K562 (cell line): Measurements from ENCODE around the gene ALDH7A1. TPM values are rescaled to one million over a fixed set of nuclear protein-coding genes. Genes with fewer than 3 reads are reported as not detected.

Experiments used
- ATAC-seq: fragments of 200-7000 bp; cut with Tn5 transposase; 3 replicates; pipeline ENCODE4 v1.9.1; 2020; ENCODE audit warnings: moderate library complexity
- BruUV-seq: library from RNA; stranded (reverse); fragments of 400-500 nt; replicated peaks from 2 replicates; lab custom pipeline; 2021; lab: Mats Ljungman, UMichigan
- CTCF ChIA-PET: fragments of 300-600 bp; formaldehyde crosslinking; extraction: SDS; loops from one replicate; lab custom pipeline; 2021; ENCODE audit warnings: low intra/inter-chr PET ratio; lab: Yijun Ruan, JAX
- POLR2A ChIA-PET: fragments of 300-600, 350-650 bp; sonication (Branson Sonifier 250); formaldehyde crosslinking; extraction: SDS; loops from one replicate; lab custom pipeline; 2021; ENCODE audit warnings: antibody characterized with exemption, inconsistent platforms; lab: Yijun Ruan, JAX
- DNase-seq, 4 experiments: peaks; one replicate each; pipeline versions ENCODE4 v3.0.0 to v3.0.0-alpha.2; 2011 to 2018; ENCODE audit warnings: low spot score in 3 of 4, mixed read lengths in 3 of 4; ENCODE audit errors: extremely low read depth in 1 of 4
- FAIRE-seq: peaks from 2 replicates; lab custom pipeline; 2011; peaks lifted over from hg19 to GRCh38; lab: Jason Lieb, UNC
- H2AFZ ChIP-seq: 2 replicates; pipeline ENCODE4 v1.6.0; 2011; ENCODE audit warnings: low read depth, low read length, control low read depth, inconsistent platforms
- H3K27ac ChIP-seq: fragments of 200-600 bp; 3 replicates; pipeline ENCODE4 v1.8.0; 2011; ENCODE audit warnings: low read depth, mild to moderate bottlenecking, control low read depth, inconsistent platforms, low read length, moderate library complexity, mixed read lengths; ENCODE audit errors: extremely low read depth
- H3K27me3 ChIP-seq, 2 experiments: fragments of 300-600 bp in 1 of 2; 2 replicates in 1 of 2; 3 replicates in 1 of 2; pipeline versions ENCODE4 v1.6.0 to v1.8.0; 2011; ENCODE audit warnings: inconsistent platforms in 2 of 2, low read length in 2 of 2, mild to moderate bottlenecking in 1 of 2, mixed read lengths in 1 of 2, moderate library complexity in 1 of 2; ENCODE audit not compliant: control insufficient read depth in 2 of 2, insufficient read depth in 2 of 2
- H3K36me3 ChIP-seq: fragments of 300-600 bp; 3 replicates; pipeline ENCODE4 v1.8.0; 2011; ENCODE audit warnings: mild to moderate bottlenecking, low read length, inconsistent platforms; ENCODE audit not compliant: control insufficient read depth, insufficient read depth
- H3K4me1 ChIP-seq, 2 experiments: fragments of 200-600 bp in 1 of 2; replicated peaks in 1 of 2; 2 replicates in 1 of 2; 3 replicates in 1 of 2; pipeline versions ENCODE4 v1.5.1 to v1.8.0; 2011; ENCODE audit warnings: inconsistent platforms in 2 of 2, low read length in 2 of 2, mild to moderate bottlenecking in 1 of 2, mixed read lengths in 1 of 2, moderate library complexity in 1 of 2; ENCODE audit not compliant: control insufficient read depth in 2 of 2, insufficient read depth in 2 of 2
- H3K4me2 ChIP-seq: 2 replicates; pipeline ENCODE4 v1.6.1; 2011; ENCODE audit warnings: low read length, control low read depth, inconsistent platforms, mixed read lengths; ENCODE audit not compliant: insufficient read depth
- H3K4me3 ChIP-seq: fragments of 200-600 bp; sonication (generic), shearing (Covaris generic); 2 replicates; pipeline ENCODE4 v1.5.1; 2016; ENCODE audit warnings: control low read depth, inconsistent platforms
- H3K79me2 ChIP-seq: fragments of 200-600 bp; 3 replicates; pipeline ENCODE4 v1.8.0; 2011; ENCODE audit warnings: low read length, inconsistent platforms; ENCODE audit not compliant: control insufficient read depth, insufficient read depth
- H3K9ac ChIP-seq, 2 experiments: 2 replicates each; pipeline versions ENCODE4 v1.6.0 to v1.6.1; 2011; ENCODE audit warnings: low read depth in 2 of 2, low read length in 2 of 2, control low read depth in 1 of 2, inconsistent platforms in 1 of 2, mild to moderate bottlenecking in 1 of 2, mixed read lengths in 1 of 2; ENCODE audit not compliant: insufficient read depth in 1 of 2
- H3K9me1 ChIP-seq: one replicate; pipeline ENCODE4 v1.6.0; 2011; ENCODE audit warnings: inconsistent platforms, mild to moderate bottlenecking, low read length, moderate library complexity; ENCODE audit not compliant: control insufficient read depth, insufficient read depth
- H3K9me3 ChIP-seq: replicated peaks from 2 replicates; pipeline ENCODE4 v1.5.1; 2011; ENCODE audit warnings: low read depth, low read length, inconsistent platforms; ENCODE audit not compliant: control insufficient read depth, insufficient read depth
- H4K20me1 ChIP-seq: replicated peaks from 2 replicates; pipeline ENCODE4 v1.6.1; 2011; ENCODE audit warnings: low read length, inconsistent platforms, mixed read lengths; ENCODE audit not compliant: control insufficient read depth, insufficient read depth
- CBFB ChIP-seq: sonication (generic); formaldehyde crosslinking; IDR thresholded peaks from 2 replicates; pipeline ENCODE4 v1.4.0; 2020; ENCODE audit warnings: mild to moderate bottlenecking, missing genetic modification reagents
- FOXM1 ChIP-seq, 2 experiments: fragments of 450-650 bp in 1 of 2; sonication (generic) in 1 of 2; formaldehyde crosslinking in 1 of 2; IDR thresholded peaks; 2 replicates each; pipeline versions ENCODE4 v1.6.1 to v1.9.0; 2017 to 2022; ENCODE audit warnings: low read depth in 2 of 2, mild to moderate bottlenecking in 2 of 2, missing genetic modification reagents in 1 of 2, moderate library complexity in 1 of 2
- NFXL1 ChIP-seq: fragments of 450-650 bp; formaldehyde crosslinking; IDR thresholded peaks from 2 replicates; pipeline ENCODE4 v1.4.0; 2021; ENCODE audit warnings: mild to moderate bottlenecking
- NR3C1 ChIP-seq: sonication (generic); formaldehyde crosslinking; IDR thresholded peaks from 2 replicates; pipeline ENCODE4 v1.8.1; 2022; ENCODE audit warnings: missing genetic modification reagents
- OTX1 ChIP-seq: fragments of 450-650 bp; formaldehyde crosslinking; IDR thresholded peaks from 2 replicates; pipeline ENCODE4 v1.4.0; 2022; ENCODE audit warnings: mild to moderate bottlenecking
- PPARD ChIP-seq: fragments of 250-450 bp; sonication (Bioruptor Pico); IDR thresholded peaks from 2 replicates; pipeline ENCODE4 v1.8.0; 2022; ENCODE audit warnings: inconsistent platforms, mild to moderate bottlenecking, moderate library complexity
- PRPF4 ChIP-seq: fragments of 200-400 bp; formaldehyde crosslinking; IDR thresholded peaks from one replicate; pipeline ENCODE4 v1.6.1; 2017; ENCODE audit warnings: low read length, low read depth, mild to moderate bottlenecking; ENCODE audit not compliant: insufficient read depth, poor library complexity, severe bottlenecking
- SMARCA4 ChIP-seq: fragments of 450-650 bp; IDR thresholded peaks from 2 replicates; pipeline ENCODE4 v1.6.1; 2016
- ZNF77 ChIP-seq: fragments of 250-450 bp; sonication (Bioruptor Pico); IDR thresholded peaks from 2 replicates; pipeline ENCODE4 v1.5.0; 2020
- WGBS: fragments of 100-300 bp; shearing (Covaris generic); methylation state at CpG from one replicate; pipeline ENCODE4 v1.1.6; 2016; ENCODE audit warnings: low coverage, mixed read lengths; ENCODE audit not compliant: insufficient coverage; ENCODE audit errors: missing lambda C conversion rate; 5-methylcytosine and 5-hydroxymethylcytosine counted together
- in situ Hi-C: fragments of 300-500 bp; cut with MboI; formaldehyde crosslinking; loops from 4 replicates; pipeline ENCODE4 v1.15.0; 2018; ENCODE audit warnings: inconsistent platforms, mixed read lengths
- intact Hi-C: fragments of 100-400 bp; cut with micrococcal nuclease; formaldehyde crosslinking; loops from 2 replicates; pipeline ENCODE4 v1.14.2; 2022
- polyA plus RNA-seq, 8 experiments: library from polyadenylated mRNA; depleted of rRNA in 4 of 8; stranded (reverse) in 5 of 8; unstranded in 3 of 8; fragments of >200 nt; fragmentation: Nextera tagmentation in 2 of 8; fragmentation: Illumina TruSeq in 1 of 8; extraction: Ambion mirVana in 2 of 8; extraction: Trizol in 1 of 8; gene quantifications; 2 replicates each; pipeline versions ENCODE4 v1.2.1 to v1.2.3, GENCODE V29; 2011 to 2014; ENCODE audit warnings: inconsistent platforms in 1 of 8, missing spikeins in 1 of 8
- total RNA-seq, 7 experiments: library from RNA; depleted of rRNA in 6 of 7; stranded (reverse); fragments of >200 nt in 6 of 7; fragmentation: Illumina TruSeq in 2 of 7; extraction: Trizol in 2 of 7; gene quantifications; 2 replicates each; pipeline versions ENCODE4 v1.2.1 to v1.2.3, GENCODE V29; 2011 to 2021; ENCODE audit warnings: low replicate concordance in 1 of 7
- TF ChIP-seq, protein P1 (sequence below): fragments of 450-650 bp; formaldehyde crosslinking; IDR thresholded peaks from 2 replicates; pipeline ENCODE4 v1.4.0; 2020; ENCODE audit warnings: mild to moderate bottlenecking, mixed read lengths
- TF ChIP-seq, protein P2 (sequence below): fragments of 250-450 bp; sonication (Bioruptor Pico); IDR thresholded peaks from 2 replicates; pipeline ENCODE4 v1.4.0; 2020; ENCODE audit warnings: mild to moderate bottlenecking, moderate library complexity, borderline replicate concordance
- TF ChIP-seq, protein P3 (sequence below): fragments of 450-650 bp; IDR thresholded peaks from 2 replicates; pipeline ENCODE4 v1.6.1; 2014; ENCODE audit warnings: low read depth, mild to moderate bottlenecking, moderate library complexity, borderline replicate concordance
- TF ChIP-seq, protein P4 (sequence below): fragments of 250-450 bp; sonication (Bioruptor Pico); IDR thresholded peaks from 2 replicates; pipeline ENCODE4 v1.4.0; 2020; ENCODE audit warnings: mild to moderate bottlenecking, moderate library complexity
- TF ChIP-seq, protein P5 (sequence below): fragments of 450-650 bp; IDR thresholded peaks from 2 replicates; pipeline ENCODE4 v1.6.1; 2016

The ALDH7A1 gene
- total and polyA plus RNA-seq, 9 of the 15 experiments (the other 6 are each of a cell fraction or from before 2014, with no cell fraction given): 0.04 to 0.49 TPM; not detected in 7

DNA sequence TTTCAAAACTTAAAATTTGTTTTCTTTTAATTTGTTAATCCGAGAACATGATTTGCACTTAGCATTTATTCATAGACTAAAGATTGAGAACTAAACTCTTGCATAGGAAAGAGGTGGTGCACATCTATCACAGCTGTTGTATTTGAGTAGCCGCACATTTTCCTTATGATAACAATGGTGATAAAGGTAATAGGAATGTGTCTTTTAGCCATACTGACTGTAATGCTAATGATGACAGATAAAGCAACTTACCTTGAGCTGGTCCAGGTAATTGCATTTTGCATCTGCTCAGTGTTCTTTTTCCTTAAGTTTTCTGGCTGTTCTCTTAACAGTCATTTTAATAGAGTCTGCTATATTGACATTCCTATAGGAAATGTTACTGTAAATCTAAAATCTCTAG, 24.8 kb upstream of the ALDH7A1 start:
- H3K4me1 ChIP-seq: no peaks in the 10 kb centered on the region; a peak in 1 of 5 replicates
- FAIRE-seq: no peak
- no peak for DNase-seq
- peaks cover 62% of the 10 kb centered on the region for H3K36me3 ChIP-seq
- WGBS: 90% methylated on average over 2 of the region's 2 CpGs
- intact Hi-C loops (no loop called here), in situ Hi-C loops (no loop called here)
- no peaks in the 10 kb centered on the region for H3K9me1 ChIP-seq
- POLR2A ChIA-PET: no interaction called here
- H3K4me2 ChIP-seq: no peak overlapping the region
- no TSS peak for BruUV-seq
- no peaks in the 10 kb centered on the region for H4K20me1 ChIP-seq
- peaks cover 7% of the 10 kb centered on the region; the same call in 2 of the 3 replicates for H3K79me2 ChIP-seq
- no peaks in the 10 kb centered on the region for H3K27me3 ChIP-seq
- H3K9me3 ChIP-seq: no peaks in the 10 kb centered on the region
- CTCF ChIA-PET: no interaction called here
- no peak overlapping the region for H3K27ac ChIP-seq
- H3K4me3 ChIP-seq: no peak overlapping the region
- no peak overlapping the region for H2AFZ ChIP-seq
- ATAC-seq: no peak
- H3K9ac ChIP-seq: no peak overlapping the region
- TF ChIP-seq, protein P1, sequence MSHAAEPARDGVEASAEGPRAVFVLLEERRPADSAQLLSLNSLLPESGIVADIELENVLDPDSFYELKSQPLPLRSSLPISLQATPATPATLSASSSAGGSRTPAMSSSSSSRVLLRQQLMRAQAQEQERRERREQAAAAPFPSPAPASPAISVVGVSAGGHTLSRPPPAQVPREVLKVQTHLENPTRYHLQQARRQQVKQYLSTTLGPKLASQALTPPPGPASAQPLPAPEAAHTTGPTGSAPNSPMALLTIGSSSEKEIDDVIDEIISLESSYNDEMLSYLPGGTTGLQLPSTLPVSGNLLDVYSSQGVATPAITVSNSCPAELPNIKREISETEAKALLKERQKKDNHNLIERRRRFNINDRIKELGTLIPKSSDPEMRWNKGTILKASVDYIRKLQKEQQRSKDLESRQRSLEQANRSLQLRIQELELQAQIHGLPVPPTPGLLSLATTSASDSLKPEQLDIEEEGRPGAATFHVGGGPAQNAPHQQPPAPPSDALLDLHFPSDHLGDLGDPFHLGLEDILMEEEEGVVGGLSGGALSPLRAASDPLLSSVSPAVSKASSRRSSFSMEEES (CRISPR knock-in tag): no peak
- no peak for TF ChIP-seq OTX1 (CRISPR knock-in tag)
- no peak for TF ChIP-seq NFXL1 (CRISPR knock-in tag)
- TF ChIP-seq ZNF77 (CRISPR knock-in tag): no peak
- TF ChIP-seq, protein P2, sequence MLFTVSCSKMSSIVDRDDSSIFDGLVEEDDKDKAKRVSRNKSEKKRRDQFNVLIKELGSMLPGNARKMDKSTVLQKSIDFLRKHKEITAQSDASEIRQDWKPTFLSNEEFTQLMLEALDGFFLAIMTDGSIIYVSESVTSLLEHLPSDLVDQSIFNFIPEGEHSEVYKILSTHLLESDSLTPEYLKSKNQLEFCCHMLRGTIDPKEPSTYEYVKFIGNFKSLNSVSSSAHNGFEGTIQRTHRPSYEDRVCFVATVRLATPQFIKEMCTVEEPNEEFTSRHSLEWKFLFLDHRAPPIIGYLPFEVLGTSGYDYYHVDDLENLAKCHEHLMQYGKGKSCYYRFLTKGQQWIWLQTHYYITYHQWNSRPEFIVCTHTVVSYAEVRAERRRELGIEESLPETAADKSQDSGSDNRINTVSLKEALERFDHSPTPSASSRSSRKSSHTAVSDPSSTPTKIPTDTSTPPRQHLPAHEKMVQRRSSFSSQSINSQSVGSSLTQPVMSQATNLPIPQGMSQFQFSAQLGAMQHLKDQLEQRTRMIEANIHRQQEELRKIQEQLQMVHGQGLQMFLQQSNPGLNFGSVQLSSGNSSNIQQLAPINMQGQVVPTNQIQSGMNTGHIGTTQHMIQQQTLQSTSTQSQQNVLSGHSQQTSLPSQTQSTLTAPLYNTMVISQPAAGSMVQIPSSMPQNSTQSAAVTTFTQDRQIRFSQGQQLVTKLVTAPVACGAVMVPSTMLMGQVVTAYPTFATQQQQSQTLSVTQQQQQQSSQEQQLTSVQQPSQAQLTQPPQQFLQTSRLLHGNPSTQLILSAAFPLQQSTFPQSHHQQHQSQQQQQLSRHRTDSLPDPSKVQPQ (CRISPR knock-in tag): no peak
- TF ChIP-seq PPARD (CRISPR knock-in tag): no peak
- no peak for TF ChIP-seq SMARCA4
- TF ChIP-seq, protein P3, sequence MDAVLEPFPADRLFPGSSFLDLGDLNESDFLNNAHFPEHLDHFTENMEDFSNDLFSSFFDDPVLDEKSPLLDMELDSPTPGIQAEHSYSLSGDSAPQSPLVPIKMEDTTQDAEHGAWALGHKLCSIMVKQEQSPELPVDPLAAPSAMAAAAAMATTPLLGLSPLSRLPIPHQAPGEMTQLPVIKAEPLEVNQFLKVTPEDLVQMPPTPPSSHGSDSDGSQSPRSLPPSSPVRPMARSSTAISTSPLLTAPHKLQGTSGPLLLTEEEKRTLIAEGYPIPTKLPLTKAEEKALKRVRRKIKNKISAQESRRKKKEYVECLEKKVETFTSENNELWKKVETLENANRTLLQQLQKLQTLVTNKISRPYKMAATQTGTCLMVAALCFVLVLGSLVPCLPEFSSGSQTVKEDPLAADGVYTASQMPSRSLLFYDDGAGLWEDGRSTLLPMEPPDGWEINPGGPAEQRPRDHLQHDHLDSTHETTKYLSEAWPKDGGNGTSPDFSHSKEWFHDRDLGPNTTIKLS: no peak
- TF ChIP-seq PRPF4: no peak
- TF ChIP-seq, protein P4, sequence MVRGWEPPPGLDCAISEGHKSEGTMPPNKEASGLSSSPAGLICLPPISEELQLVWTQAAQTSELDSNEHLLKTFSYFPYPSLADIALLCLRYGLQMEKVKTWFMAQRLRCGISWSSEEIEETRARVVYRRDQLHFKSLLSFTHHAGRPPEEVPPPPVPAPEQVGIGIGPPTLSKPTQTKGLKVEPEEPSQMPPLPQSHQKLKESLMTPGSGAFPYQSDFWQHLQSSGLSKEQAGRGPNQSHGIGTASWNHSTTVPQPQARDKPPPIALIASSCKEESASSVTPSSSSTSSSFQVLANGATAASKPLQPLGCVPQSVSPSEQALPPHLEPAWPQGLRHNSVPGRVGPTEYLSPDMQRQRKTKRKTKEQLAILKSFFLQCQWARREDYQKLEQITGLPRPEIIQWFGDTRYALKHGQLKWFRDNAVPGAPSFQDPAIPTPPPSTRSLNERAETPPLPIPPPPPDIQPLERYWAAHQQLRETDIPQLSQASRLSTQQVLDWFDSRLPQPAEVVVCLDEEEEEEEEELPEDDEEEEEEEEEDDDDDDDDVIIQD: no peak
- no peak for TF ChIP-seq CBFB (CRISPR knock-in tag)
- TF ChIP-seq FOXM1 (IDR thresholded peaks at IDR 0.05; ENCODE audit: low read depth): no peak
- no peak for TF ChIP-seq FOXM1 (CRISPR knock-in tag; IDR thresholded peaks at IDR 0.05; ENCODE audit: low read depth)
- TF ChIP-seq, protein P5, sequence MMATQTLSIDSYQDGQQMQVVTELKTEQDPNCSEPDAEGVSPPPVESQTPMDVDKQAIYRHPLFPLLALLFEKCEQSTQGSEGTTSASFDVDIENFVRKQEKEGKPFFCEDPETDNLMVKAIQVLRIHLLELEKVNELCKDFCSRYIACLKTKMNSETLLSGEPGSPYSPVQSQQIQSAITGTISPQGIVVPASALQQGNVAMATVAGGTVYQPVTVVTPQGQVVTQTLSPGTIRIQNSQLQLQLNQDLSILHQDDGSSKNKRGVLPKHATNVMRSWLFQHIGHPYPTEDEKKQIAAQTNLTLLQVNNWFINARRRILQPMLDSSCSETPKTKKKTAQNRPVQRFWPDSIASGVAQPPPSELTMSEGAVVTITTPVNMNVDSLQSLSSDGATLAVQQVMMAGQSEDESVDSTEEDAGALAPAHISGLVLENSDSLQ: no peak
- no peak for TF ChIP-seq NR3C1 (CRISPR knock-in tag)
